ENCODE results near the gene HDAC9. TPM values are rescaled to one million over a fixed set of nuclear protein-coding genes. Genes with fewer than 3 reads are reported as not detected.
A peak's percentile ranks its signal among the peaks of the same experiment; 100 is the strongest.

The HDAC9 gene
- total and polyA plus RNA-seq, 2 of the 13 experiments (the other 11 are each of a cell fraction or from before 2014, with no cell fraction given): 0.05 to 0.07 TPM

DNA sequence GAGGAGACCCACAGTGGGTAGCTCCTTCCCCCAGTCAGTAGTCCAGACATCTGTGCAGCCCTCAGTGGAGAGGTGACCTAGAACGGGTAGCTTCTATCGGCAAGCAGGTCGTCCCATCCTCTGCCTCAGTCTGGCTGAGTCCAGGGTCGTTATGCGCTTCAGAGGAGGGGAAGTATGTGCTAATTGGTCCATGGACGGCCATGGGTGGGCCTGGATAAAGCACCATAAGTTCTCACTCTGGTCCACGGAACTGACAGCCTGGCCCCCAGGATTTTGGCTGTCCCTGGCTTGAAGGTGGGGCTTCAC is 78.6 kb downstream of the HDAC9 start (continued):
- no peak for TF ChIP-seq MYNN (CRISPR knock-in tag; IDR thresholded peaks at IDR 0.05; ENCODE audit: low read depth)
- TF ChIP-seq FOSL2 (CRISPR knock-in tag; IDR thresholded peaks at IDR 0.05): no peak
- TF ChIP-seq ZNF556 (CRISPR knock-in tag; IDR thresholded peaks at IDR 0.05; ENCODE audit: borderline replicate concordance): no peak
- TF ChIP-seq HMGA1 (CRISPR knock-in tag; conservative IDR thresholded peaks at IDR 0.05): no peak
- no peak for TF ChIP-seq ZNF232 (CRISPR knock-in tag; IDR thresholded peaks at IDR 0.05; ENCODE audit: borderline replicate concordance)

- no peaks in the 10 kb centered on the region for H3K9me3 ChIP-seq (ENCODE audit: low read length)
- in situ Hi-C loops (cut with HindIII; ENCODE audit: extremely low pct_ligation_motif_present, low pct_unique_long_range_greater_than_20kb) (no loop called here), intact Hi-C loops (cut with micrococcal nuclease; ENCODE audit: unreplicated experiment) (no loop called here)
- no peak for DNase-seq (ENCODE audit: low spot score)
- no peak overlapping the region for H3K4me3 ChIP-seq (replicated peaks in 1 of 3; ENCODE audit: insufficient read depth in 1 of 3, low read depth in 2 of 3, low read length in 3 of 3)
- H3K36me3 ChIP-seq (replicated peaks in 1 of 2; ENCODE audit: control insufficient read depth in 1 of 2, insufficient read depth in 2 of 2, low read length in 2 of 2): no peaks in the 10 kb centered on the region
- H3K79me2 ChIP-seq (ENCODE audit: insufficient read depth, low read length): no peaks in the 10 kb centered on the region
- no peaks in the 10 kb centered on the region; a peak in 3 of 5 replicates for H3K27me3 ChIP-seq (ENCODE audit: control insufficient read depth in 1 of 2, insufficient read depth in 2 of 2, low read length in 2 of 2)
- 0% methylated on average over 2 of the region's 14 CpGs for WGBS (ENCODE audit: low lambda C conversion rate)
- H3K4me1 ChIP-seq (ENCODE audit: insufficient read depth, low read length): no peaks in the 10 kb centered on the region
- POLR2A ChIA-PET: no interaction called here
- no peak for FAIRE-seq
- no peak overlapping the region for H3K4me2 ChIP-seq (ENCODE audit: low read depth, low read length)
- ATAC-seq: peak; percentile 74
- H2AFZ ChIP-seq (ENCODE audit: low read length): no peak overlapping the region
- TF ChIP-seq KDM1A (CRISPR knock-in tag; IDR thresholded peaks at IDR 0.05): no peak
- no peak for TF ChIP-seq ZEB1 (IDR thresholded peaks at IDR 0.05; ENCODE audit: insufficient replicate concordance, low read depth)
- TF ChIP-seq ZNF816 (CRISPR knock-in tag; IDR thresholded peaks at IDR 0.05; ENCODE audit: borderline replicate concordance): no peak
- TF ChIP-seq RBAK (CRISPR knock-in tag; IDR thresholded peaks at IDR 0.05): no peak
- TF ChIP-seq HNRNPLL (IDR thresholded peaks at IDR 0.05; ENCODE audit: low read depth, low read length, poor library complexity, severe bottlenecking): no peak
- TF ChIP-seq EHMT2 (IDR thresholded peaks at IDR 0.05; ENCODE audit: borderline replicate concordance, low read depth, low read length): no peak
- TF ChIP-seq ZNF124 (CRISPR knock-in tag; IDR thresholded peaks at IDR 0.05): no peak
- TF ChIP-seq ZNF567 (CRISPR knock-in tag; IDR thresholded peaks at IDR 0.05; ENCODE audit: borderline replicate concordance): no peak
- TF ChIP-seq NFYB (CRISPR knock-in tag; IDR thresholded peaks at IDR 0.05): no peak
- TF ChIP-seq, protein P1, sequence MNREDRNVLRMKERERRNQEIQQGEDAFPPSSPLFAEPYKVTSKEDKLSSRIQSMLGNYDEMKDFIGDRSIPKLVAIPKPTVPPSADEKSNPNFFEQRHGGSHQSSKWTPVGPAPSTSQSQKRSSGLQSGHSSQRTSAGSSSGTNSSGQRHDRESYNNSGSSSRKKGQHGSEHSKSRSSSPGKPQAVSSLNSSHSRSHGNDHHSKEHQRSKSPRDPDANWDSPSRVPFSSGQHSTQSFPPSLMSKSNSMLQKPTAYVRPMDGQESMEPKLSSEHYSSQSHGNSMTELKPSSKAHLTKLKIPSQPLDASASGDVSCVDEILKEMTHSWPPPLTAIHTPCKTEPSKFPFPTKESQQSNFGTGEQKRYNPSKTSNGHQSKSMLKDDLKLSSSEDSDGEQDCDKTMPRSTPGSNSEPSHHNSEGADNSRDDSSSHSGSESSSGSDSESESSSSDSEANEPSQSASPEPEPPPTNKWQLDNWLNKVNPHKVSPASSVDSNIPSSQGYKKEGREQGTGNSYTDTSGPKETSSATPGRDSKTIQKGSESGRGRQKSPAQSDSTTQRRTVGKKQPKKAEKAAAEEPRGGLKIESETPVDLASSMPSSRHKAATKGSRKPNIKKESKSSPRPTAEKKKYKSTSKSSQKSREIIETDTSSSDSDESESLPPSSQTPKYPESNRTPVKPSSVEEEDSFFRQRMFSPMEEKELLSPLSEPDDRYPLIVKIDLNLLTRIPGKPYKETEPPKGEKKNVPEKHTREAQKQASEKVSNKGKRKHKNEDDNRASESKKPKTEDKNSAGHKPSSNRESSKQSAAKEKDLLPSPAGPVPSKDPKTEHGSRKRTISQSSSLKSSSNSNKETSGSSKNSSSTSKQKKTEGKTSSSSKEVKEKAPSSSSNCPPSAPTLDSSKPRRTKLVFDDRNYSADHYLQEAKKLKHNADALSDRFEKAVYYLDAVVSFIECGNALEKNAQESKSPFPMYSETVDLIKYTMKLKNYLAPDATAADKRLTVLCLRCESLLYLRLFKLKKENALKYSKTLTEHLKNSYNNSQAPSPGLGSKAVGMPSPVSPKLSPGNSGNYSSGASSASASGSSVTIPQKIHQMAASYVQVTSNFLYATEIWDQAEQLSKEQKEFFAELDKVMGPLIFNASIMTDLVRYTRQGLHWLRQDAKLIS (CRISPR knock-in tag; IDR thresholded peaks at IDR 0.05): no peak
- no peak for TF ChIP-seq ARNTL (CRISPR knock-in tag; IDR thresholded peaks at IDR 0.05)
- BruUV-seq (replicated peaks): no TSS peak
- CTCF ChIA-PET (ENCODE audit: low intra/inter-chr PET ratio, low total read pairs): no interaction called here
- no peak overlapping the region for H3K9ac ChIP-seq (ENCODE audit: insufficient read depth, low read depth, low read length)
- no peaks in the 10 kb centered on the region; the same call in 1 of the 2 replicates for H4K20me1 ChIP-seq (ENCODE audit: insufficient read depth, low read length)
- no peak overlapping the region for H3K27ac ChIP-seq (ENCODE audit: extremely low read length, insufficient read depth, low read length)
Observed at GRCh38 chr7:18574676-18575075, 79.1 kb downstream of the HDAC9 start.
